Activated naive CD4-positive, alpha-beta T cell (primary cell): ENCODE data around the gene AGMAT.
A peak's percentile ranks its signal among the peaks of the same experiment; 100 is the strongest.

Experiments used
- DNase-seq, 4 experiments: peaks; one replicate each; lab custom pipeline; 2025; lab: John Stamatoyannopoulos, UW

AGMAT gene

GRCh38 chr1:15584489-15585363 is at the start of gene AGMAT:
AGMAT (minus strand) TSS chr1:15585051; CDS start chr1:15584967, 84 bp downstream.
- peak; percentile 17 to 61 (median 32) for DNase-seq

GRCh38 chr1:15633756-15634420 is 49.0 kb upstream of the AGMAT start:
- no peak for DNase-seq

- DNase-seq, result no peak
Observed at GRCh38 chr1:15628003-15628402, 43.2 kb upstream of the AGMAT start.

- no peak for DNase-seq
Observed at GRCh38 chr1:15627343-15627988, 42.6 kb upstream of the AGMAT start.

GRCh38 chr1:15626269-15626950 is 41.6 kb upstream of the AGMAT start:
- DNase-seq, result no peak

GRCh38 chr1:15625056-15625917 is 40.4 kb upstream of the AGMAT start:
- DNase-seq, result no peak

- DNase-seq, result no peak
Observed at GRCh38 chr1:15624133-15624714, 39.4 kb upstream of the AGMAT start.

GRCh38 chr1:15623435-15623834 is 38.6 kb upstream of the AGMAT start:
- DNase-seq, result no peak

- DNase-seq, result no peak
Observed at GRCh38 chr1:15622712-15623373, 38.0 kb upstream of the AGMAT start.

- no peak for DNase-seq
Observed at GRCh38 chr1:15621975-15622374, 37.1 kb upstream of the AGMAT start.

- DNase-seq, result no peak
Observed at GRCh38 chr1:15620902-15621682, 36.2 kb upstream of the AGMAT start.

- no peak for DNase-seq
Observed at GRCh38 chr1:15620155-15620545, 35.3 kb upstream of the AGMAT start.

GRCh38 chr1:15618655-15619525 is 34.0 kb upstream of the AGMAT start:
- no peak for DNase-seq

GRCh38 chr1:15618077-15618654 is 33.3 kb upstream of the AGMAT start:
- no peak for DNase-seq

GRCh38 chr1:15617173-15618076 is 32.6 kb upstream of the AGMAT start, which contains the start of gene DDI2:
DDI2 (plus strand) TSS chr1:15617458; CDS start chr1:15617671, 213 bp downstream.
- DNase-seq, result peak; percentile 77 to 90 (median 80)

GRCh38 chr1:15616373-15617172 is 31.7 kb upstream of the AGMAT start:
- no peak for DNase-seq
